Daoy (cell line): ENCODE results near the gene ABCA3. TPM values are rescaled to one million over a fixed set of nuclear protein-coding genes. Genes with fewer than 3 reads are reported as not detected.
A peak's percentile ranks its signal among the peaks of the same experiment; 100 is the strongest.

Source experiments
- DNase-seq: peaks from one replicate; pipeline ENCODE4 v3.0.0-alpha.2; 2015; ENCODE audit warnings: low read depth
- total RNA-seq: library from RNA; depleted of rRNA; stranded (reverse); fragments of >200 nt; shearing (Covaris generic); gene quantifications from 2 replicates; pipeline ENCODE4 v1.2.3, GENCODE V29; 2014

ABCA3 gene
- total RNA-seq, 1 experiment from 2014 or later: 5.9 TPM

DNA sequence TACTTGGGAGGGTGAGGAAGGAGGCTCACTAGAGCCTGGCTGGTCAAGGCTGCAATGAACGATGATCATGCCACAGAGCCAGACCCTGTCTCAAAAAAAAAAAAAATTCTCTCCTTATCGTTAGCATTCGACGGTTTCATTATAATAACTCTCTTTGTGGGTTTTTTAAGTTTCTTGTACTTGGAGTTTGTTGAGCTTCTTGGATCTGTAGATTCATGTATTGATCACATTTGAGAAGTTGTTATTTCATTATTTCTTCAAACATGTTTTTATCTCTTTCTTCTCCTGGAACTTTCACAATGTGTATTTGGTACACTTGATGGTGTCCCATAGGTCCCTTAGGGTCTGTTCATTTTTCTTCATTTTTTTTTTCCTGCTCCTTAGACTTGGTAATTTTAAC is 16.8 kb upstream of the ABCA3 start:
- no peak for DNase-seq

GRCh38 chr16:2350500-2350899 is 10.0 kb upstream of the ABCA3 start:
- DNase-seq: no peak

DNA sequence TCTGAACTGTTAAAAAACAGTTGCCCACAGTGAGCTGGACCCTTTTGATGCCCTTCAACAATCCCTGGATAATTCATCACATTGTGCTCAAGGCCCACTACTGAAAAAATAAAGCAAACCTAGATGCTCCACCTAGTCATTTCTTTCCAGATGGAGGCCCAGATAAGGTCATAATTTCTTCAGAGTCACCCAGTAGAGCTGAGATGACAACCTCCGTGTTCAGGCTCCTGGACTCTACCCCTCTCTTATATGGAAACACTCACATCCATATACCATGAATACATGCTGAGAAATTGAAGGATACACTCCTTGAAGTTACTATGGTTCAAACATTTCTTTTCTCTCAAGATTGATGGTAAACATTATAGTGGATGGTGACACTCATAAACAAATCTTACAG is 2.7 kb upstream of the ABCA3 start:
- no peak for DNase-seq

GRCh38 chr16:2341456-2342447 is 1.2 kb upstream of the ABCA3 start:
- no peak for DNase-seq

DNA sequence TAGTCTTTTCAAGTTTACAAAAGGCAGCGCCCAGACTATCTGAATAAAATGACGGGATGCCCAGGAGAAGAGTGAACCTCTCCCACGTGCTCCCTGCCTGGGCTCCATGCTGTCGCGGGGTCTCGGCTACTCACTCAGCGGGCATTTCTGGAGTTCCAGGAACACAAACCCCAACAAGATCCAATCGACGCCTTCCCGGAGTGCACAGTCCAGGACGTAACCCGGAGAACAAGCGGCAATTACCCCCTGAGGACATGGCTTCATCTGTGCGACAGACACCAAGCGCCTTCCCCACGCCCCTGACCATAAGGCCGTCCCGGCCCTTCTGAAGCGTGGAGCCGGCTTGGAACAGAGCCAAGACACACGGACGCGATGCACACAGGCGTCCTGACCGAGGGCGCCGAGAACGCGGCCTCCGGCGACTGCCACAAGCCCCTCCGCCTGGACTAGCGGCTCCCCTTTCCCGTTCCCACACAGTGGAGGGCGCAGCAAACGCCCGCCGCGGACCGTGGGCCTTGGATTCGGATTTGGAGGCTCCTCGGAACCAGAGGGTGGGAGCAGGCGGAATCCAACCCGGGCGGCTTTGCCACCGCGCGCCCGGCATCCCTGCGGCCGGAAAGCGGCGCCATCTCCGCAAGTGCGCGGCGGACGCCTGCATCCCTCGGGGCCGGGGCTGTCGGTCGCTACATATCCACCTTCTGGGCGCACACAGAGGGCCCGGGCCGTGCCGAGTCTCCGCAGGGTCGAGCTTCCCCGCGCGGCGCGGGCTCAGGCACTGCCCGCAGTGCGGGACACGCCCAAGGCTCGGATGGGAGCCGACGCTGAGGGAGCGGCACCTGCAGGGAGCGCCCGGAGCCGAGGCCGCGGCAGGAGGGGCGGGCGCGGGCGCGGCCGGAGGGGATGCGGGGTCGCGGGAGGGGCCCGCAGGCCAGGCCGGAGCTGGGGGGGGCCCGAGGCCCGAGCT is 725 bp downstream of the ABCA3 start:
- peak; percentile 57 for DNase-seq

- DNase-seq: peak; percentile 12
These were observed 2.9 kb downstream of the ABCA3 start for GRCh38 chr16:2337431-2338296.

- no peak for DNase-seq
These were observed 5.1 kb downstream of the ABCA3 start for GRCh38 chr16:2335286-2335895.

GRCh38 chr16:2333772-2334379 is 6.7 kb downstream of the ABCA3 start:
- peak; percentile 35 for DNase-seq

GRCh38 chr16:2333231-2333630 is 7.3 kb downstream of the ABCA3 start:
- no peak for DNase-seq

DNA sequence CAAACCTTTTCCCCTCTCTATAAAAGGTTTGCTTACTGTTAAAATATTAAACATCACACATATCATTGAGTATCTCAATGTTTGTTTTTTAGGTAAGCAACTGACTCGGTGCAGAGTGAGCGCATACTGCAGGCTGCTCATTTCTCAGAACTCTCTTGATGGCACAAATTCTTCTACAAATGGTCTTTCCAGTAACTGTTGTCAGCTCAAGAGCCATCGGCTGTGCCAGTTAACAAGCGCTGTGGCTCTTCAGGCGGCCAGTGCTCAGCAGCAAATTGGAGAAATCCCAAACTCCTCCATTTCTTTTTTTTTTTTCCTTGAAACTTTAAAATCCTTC is 8.6 kb downstream of the ABCA3 start:
- no peak for DNase-seq

- no peak for DNase-seq
These were observed 9.2 kb downstream of the ABCA3 start for GRCh38 chr16:2331199-2331930.

DNA sequence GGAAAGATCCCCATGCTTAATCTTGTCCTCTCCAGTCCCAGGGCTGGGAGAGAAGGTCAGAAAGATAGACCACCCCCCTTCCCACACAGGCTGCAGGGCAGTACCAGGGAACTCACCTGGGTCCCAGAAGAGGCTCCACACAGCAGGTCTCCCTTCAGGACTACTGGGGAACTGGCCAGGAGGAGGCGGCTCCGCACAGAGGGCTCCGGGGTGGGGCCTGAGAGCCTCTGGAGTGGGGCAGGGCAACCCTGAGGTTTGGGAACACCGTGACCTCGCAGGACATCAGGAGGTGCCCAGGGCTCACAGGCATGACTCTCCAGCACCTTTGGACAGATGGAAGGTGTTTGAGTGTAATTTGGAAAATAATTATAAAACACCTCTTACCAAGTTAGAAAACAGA is 11.0 kb downstream of the ABCA3 start:
- no peak for DNase-seq

GRCh38 chr16:2328428-2328827 is 12.1 kb downstream of the ABCA3 start:
- no peak for DNase-seq

GRCh38 chr16:2326191-2326590 is 14.3 kb downstream of the ABCA3 start:
- DNase-seq: no peak

DNA sequence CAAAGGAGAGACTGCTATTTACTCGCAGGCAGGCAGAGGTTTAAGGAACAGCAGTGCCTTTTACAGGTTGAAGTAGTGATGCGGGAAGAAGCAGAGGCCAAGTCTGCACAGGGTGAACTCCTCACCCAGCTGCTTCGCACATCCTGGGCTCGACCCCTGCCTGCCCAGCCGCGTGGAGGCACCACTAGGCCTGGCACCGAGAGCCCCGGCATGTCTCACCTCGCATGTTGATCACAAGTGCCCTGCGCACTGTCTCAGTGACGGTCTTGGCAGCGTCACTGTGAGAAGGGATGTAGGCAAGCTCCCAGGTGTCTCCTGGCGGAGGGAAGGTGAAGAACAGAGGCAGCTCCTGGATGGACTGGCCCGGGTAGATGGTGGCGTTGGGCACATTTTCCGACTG is 14.7 kb downstream of the ABCA3 start:
- no peak for DNase-seq

DNA sequence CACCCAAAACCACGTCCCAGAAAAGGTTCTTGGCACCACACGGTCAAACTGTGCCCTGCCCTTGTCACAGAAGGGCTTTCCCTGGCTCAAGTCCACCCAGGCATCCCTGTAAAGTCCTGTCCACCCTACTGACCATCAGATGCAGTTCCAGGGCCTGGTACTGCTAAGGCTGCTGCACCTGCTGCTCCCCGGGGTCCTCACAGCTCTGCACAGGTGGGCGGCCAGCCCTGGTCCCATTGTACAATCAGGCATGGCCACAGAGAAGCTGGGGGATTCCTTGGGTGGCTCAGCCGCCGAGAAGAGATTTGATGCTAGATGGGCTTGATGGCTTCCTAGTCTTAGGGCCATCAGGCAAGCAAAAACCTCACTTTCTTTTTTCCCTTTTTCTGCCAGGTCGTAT is 15.3 kb downstream of the ABCA3 start:
- DNase-seq: no peak

GRCh38 chr16:2324296-2324859 is 16.1 kb downstream of the ABCA3 start:
- DNase-seq: no peak

GRCh38 chr16:2323701-2324100 is 16.8 kb downstream of the ABCA3 start:
- no peak for DNase-seq

GRCh38 chr16:2319606-2320005 is 20.9 kb downstream of the ABCA3 start:
- DNase-seq: no peak
